ENCODE data around the gene MIPOL1.

DNA sequence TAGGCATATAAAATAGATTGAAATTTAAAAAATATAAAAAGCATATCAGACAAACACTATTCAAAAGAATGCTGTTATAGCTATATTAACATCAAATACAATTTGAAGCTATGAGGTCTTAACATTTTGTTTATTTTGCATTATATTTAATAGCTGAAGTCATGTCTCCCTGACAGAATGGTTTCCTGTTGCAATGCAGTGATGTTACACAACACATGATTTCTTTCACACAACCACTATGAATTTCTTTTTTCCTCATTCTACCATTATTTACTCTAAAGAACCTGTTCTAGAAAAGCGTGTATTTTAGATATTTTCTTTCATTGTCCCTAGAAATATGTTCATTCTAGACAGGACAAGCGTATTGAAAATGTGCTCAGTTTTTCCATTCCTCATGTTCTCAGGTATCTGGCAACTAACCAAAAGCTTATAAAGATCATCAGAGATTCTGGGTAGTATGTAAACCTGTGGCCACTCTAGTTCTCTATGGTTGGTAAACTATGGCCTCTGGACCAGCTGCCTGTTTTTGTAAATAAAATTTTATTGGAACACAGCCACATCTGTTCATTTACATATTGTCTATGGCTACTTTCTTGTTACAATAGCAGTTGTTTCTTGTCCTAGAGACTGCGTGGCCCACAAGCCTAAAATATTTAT is 213.5 kb downstream of the MIPOL1 start:
- TF ChIP-seq ZNF331 (CRISPR knock-in tag; IDR thresholded peaks at IDR 0.05; ENCODE audit: low read depth) (no peak), EZH2 (IDR thresholded peaks at IDR 0.05; ENCODE audit: low read depth, unreplicated experiment) (no peak), NANOG (IDR thresholded peaks at IDR 0.05; ENCODE audit: borderline replicate concordance) (no peak), EZH2phosphoT487 (IDR thresholded peaks at IDR 0.05; ENCODE audit: unreplicated experiment) (no peak), POLR2AphosphoS5 (IDR thresholded peaks at IDR 0.05; ENCODE audit: low read depth) (no peak), JUNB (IDR thresholded peaks at IDR 0.05; ENCODE audit: unreplicated experiment) (no peak)
- TF ChIP-seq, protein P1, sequence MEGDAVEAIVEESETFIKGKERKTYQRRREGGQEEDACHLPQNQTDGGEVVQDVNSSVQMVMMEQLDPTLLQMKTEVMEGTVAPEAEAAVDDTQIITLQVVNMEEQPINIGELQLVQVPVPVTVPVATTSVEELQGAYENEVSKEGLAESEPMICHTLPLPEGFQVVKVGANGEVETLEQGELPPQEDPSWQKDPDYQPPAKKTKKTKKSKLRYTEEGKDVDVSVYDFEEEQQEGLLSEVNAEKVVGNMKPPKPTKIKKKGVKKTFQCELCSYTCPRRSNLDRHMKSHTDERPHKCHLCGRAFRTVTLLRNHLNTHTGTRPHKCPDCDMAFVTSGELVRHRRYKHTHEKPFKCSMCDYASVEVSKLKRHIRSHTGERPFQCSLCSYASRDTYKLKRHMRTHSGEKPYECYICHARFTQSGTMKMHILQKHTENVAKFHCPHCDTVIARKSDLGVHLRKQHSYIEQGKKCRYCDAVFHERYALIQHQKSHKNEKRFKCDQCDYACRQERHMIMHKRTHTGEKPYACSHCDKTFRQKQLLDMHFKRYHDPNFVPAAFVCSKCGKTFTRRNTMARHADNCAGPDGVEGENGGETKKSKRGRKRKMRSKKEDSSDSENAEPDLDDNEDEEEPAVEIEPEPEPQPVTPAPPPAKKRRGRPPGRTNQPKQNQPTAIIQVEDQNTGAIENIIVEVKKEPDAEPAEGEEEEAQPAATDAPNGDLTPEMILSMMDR (conservative IDR thresholded peaks at IDR 0.05; ENCODE audit: low read depth in 2 of 2): no peak
- TF ChIP-seq, protein P2, sequence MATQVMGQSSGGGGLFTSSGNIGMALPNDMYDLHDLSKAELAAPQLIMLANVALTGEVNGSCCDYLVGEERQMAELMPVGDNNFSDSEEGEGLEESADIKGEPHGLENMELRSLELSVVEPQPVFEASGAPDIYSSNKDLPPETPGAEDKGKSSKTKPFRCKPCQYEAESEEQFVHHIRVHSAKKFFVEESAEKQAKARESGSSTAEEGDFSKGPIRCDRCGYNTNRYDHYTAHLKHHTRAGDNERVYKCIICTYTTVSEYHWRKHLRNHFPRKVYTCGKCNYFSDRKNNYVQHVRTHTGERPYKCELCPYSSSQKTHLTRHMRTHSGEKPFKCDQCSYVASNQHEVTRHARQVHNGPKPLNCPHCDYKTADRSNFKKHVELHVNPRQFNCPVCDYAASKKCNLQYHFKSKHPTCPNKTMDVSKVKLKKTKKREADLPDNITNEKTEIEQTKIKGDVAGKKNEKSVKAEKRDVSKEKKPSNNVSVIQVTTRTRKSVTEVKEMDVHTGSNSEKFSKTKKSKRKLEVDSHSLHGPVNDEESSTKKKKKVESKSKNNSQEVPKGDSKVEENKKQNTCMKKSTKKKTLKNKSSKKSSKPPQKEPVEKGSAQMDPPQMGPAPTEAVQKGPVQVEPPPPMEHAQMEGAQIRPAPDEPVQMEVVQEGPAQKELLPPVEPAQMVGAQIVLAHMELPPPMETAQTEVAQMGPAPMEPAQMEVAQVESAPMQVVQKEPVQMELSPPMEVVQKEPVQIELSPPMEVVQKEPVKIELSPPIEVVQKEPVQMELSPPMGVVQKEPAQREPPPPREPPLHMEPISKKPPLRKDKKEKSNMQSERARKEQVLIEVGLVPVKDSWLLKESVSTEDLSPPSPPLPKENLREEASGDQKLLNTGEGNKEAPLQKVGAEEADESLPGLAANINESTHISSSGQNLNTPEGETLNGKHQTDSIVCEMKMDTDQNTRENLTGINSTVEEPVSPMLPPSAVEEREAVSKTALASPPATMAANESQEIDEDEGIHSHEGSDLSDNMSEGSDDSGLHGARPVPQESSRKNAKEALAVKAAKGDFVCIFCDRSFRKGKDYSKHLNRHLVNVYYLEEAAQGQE (IDR thresholded peaks at IDR 0.05; ENCODE audit: unreplicated experiment): no peak
- TF ChIP-seq, protein P3, sequence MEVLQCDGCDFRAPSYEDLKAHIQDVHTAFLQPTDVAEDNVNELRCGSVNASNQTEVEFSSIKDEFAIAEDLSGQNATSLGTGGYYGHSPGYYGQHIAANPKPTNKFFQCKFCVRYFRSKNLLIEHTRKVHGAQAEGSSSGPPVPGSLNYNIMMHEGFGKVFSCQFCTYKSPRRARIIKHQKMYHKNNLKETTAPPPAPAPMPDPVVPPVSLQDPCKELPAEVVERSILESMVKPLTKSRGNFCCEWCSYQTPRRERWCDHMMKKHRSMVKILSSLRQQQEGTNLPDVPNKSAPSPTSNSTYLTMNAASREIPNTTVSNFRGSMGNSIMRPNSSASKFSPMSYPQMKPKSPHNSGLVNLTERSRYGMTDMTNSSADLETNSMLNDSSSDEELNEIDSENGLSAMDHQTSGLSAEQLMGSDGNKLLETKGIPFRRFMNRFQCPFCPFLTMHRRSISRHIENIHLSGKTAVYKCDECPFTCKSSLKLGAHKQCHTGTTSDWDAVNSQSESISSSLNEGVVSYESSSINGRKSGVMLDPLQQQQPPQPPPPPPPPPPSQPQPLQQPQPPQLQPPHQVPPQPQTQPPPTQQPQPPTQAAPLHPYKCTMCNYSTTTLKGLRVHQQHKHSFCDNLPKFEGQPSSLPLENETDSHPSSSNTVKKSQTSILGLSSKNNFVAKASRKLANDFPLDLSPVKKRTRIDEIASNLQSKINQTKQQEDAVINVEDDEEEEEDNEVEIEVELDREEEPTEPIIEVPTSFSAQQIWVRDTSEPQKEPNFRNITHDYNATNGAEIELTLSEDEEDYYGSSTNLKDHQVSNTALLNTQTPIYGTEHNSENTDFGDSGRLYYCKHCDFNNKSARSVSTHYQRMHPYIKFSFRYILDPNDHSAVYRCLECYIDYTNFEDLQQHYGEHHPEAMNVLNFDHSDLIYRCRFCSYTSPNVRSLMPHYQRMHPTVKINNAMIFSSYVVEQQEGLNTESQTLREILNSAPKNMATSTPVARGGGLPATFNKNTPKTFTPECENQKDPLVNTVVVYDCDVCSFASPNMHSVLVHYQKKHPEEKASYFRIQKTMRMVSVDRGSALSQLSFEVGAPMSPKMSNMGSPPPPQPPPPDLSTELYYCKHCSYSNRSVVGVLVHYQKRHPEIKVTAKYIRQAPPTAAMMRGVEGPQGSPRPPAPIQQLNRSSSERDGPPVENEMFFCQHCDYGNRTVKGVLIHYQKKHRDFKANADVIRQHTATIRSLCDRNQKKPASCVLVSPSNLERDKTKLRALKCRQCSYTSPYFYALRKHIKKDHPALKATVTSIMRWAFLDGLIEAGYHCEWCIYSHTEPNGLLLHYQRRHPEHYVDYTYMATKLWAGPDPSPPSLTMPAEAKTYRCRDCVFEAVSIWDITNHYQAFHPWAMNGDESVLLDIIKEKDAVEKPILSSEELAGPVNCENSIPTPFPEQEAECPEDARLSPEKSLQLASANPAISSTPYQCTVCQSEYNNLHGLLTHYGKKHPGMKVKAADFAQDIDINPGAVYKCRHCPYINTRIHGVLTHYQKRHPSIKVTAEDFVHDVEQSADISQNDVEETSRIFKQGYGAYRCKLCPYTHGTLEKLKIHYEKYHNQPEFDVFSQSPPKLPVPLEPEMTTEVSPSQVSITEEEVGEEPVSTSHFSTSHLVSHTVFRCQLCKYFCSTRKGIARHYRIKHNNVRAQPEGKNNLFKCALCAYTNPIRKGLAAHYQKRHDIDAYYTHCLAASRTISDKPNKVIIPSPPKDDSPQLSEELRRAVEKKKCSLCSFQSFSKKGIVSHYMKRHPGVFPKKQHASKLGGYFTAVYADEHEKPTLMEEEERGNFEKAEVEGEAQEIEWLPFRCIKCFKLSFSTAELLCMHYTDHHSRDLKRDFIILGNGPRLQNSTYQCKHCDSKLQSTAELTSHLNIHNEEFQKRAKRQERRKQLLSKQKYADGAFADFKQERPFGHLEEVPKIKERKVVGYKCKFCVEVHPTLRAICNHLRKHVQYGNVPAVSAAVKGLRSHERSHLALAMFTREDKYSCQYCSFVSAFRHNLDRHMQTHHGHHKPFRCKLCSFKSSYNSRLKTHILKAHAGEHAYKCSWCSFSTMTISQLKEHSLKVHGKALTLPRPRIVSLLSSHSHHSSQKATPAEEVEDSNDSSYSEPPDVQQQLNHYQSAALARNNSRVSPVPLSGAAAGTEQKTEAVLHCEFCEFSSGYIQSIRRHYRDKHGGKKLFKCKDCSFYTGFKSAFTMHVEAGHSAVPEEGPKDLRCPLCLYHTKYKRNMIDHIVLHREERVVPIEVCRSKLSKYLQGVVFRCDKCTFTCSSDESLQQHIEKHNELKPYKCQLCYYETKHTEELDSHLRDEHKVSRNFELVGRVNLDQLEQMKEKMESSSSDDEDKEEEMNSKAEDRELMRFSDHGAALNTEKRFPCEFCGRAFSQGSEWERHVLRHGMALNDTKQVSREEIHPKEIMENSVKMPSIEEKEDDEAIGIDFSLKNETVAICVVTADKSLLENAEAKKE (CRISPR knock-in tag; IDR thresholded peaks at IDR 0.05): no peak

Measured in GM23338 (cell line).